GM12865 (cell line): Measurements from ENCODE around the gene GPLD1.

Source experiments
- DNase-seq: peaks from one replicate; pipeline ENCODE4 v3.0.0; 2010; ENCODE audit warnings: low read depth
- H3K4me3 ChIP-seq: 2 replicates; pipeline ENCODE4 v1.5.1; 2011; ENCODE audit warnings: mild to moderate bottlenecking, low read depth, low read length, control low read depth
- TF ChIP-seq, protein P1 (sequence below): IDR thresholded peaks from 2 replicates; pipeline ENCODE4 v1.5.1; 2011; ENCODE audit warnings: low read length, control low read depth, low read depth, inconsistent platforms; ENCODE audit not compliant: insufficient read depth; ENCODE audit errors: missing control alignments

GPLD1 gene

DNA sequence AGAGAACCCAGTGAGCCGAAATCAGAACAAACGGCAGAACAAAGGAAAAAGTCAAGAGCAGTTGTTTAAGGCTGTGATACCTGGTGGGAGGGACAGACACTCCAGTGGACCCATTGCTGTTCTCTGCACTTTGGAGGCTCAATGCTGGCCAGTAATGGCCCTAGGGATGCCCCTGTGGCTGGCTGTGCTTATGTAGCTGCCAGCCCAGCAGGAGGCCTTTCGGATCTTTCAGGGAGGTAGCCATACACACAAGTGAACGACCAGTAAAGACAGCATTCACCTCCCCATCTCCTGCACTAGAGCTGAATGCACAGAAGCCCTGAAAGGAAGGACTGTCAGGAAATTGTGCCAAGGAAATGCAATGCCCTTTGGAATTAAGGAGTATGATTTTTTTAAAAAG lies 34.3 kb downstream of the GPLD1 start:
- TF ChIP-seq, protein P1, sequence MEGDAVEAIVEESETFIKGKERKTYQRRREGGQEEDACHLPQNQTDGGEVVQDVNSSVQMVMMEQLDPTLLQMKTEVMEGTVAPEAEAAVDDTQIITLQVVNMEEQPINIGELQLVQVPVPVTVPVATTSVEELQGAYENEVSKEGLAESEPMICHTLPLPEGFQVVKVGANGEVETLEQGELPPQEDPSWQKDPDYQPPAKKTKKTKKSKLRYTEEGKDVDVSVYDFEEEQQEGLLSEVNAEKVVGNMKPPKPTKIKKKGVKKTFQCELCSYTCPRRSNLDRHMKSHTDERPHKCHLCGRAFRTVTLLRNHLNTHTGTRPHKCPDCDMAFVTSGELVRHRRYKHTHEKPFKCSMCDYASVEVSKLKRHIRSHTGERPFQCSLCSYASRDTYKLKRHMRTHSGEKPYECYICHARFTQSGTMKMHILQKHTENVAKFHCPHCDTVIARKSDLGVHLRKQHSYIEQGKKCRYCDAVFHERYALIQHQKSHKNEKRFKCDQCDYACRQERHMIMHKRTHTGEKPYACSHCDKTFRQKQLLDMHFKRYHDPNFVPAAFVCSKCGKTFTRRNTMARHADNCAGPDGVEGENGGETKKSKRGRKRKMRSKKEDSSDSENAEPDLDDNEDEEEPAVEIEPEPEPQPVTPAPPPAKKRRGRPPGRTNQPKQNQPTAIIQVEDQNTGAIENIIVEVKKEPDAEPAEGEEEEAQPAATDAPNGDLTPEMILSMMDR: no peak
- no peak overlapping the region for H3K4me3 ChIP-seq
- DNase-seq: no peak

DNA sequence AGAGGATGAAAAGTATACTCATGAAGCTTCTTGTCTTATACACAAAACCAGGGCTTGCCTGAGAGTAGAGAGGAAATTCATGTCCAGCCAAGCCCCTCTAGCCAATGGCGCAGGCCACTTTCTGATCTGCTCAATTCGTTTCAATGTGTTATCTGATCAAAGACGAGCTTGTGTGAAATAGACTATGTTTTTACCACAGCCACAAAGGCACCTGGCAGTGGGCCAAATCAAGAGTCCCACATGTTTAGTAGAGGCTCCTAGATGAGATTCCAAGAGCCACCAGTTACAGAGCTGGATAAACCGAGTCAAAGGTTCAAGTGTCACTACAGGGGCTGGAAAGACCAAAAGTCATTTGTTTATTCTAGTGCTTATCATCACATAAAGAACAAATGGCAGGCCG lies 34.9 kb downstream of the GPLD1 start:
- no peak overlapping the region for H3K4me3 ChIP-seq
- DNase-seq: no peak
- TF ChIP-seq, protein P1: no peak

DNA sequence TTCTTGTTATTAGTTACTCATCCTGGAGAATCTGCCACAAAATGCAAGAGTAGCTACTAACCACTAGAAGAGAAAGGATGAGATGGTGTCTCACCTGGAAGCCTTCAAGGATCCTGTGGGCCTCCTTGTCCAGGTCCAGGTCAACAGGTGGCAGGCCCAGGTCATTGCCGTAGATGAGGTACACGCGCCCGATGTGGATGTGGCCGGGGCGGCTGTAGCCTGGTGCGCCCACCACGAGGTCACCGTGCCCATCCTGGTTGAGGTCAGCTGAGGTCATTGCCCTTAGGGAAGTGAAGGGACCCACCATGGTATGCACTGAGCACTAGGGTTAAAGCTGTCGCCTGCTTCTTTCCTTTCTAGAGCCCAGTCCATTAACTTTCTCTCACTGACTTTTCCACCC lies 35.5 kb downstream of the GPLD1 start:
- H3K4me3 ChIP-seq: no peak overlapping the region
- no peak for DNase-seq
- TF ChIP-seq, protein P1: no peak

DNA sequence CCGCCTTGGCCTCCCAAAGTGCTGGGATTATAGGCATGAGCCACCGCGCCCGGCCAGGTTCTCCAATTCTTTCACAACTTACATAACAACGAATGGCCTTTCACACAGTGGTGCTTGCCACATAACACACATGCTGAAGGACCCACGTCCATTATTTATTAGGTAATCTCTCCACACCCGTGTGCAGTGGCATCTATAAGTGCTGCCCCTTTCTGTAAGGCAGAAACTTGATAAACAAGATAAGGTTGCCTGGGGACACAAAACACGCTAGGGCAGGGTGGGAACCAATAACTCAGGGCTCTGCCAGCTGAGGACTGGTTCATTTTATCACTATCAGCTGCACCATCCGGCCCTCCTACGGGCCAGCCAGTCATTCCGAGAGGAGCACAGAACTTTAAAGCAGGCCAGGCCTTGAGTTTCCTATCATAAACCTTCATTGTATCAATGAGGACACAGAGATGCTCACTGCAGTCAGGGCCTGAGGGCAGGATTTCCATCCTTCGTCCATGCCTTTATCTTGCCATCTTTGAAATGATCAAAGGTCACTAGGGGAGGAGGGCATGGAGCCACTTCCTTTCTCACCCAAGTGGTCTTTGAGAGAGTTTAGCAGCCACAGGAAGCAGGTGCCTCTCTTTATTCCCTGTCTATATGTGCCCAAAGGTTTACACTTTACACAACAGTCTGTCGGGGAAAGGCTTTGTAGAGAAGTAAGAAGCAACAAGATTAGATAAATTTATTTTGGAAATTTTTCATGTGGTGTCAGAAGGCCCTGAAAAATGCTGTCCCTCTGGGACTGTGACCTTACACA lies 37.6 kb downstream of the GPLD1 start:
- no peak overlapping the region for H3K4me3 ChIP-seq
- DNase-seq: no peak
- TF ChIP-seq, protein P1: no peak

DNA sequence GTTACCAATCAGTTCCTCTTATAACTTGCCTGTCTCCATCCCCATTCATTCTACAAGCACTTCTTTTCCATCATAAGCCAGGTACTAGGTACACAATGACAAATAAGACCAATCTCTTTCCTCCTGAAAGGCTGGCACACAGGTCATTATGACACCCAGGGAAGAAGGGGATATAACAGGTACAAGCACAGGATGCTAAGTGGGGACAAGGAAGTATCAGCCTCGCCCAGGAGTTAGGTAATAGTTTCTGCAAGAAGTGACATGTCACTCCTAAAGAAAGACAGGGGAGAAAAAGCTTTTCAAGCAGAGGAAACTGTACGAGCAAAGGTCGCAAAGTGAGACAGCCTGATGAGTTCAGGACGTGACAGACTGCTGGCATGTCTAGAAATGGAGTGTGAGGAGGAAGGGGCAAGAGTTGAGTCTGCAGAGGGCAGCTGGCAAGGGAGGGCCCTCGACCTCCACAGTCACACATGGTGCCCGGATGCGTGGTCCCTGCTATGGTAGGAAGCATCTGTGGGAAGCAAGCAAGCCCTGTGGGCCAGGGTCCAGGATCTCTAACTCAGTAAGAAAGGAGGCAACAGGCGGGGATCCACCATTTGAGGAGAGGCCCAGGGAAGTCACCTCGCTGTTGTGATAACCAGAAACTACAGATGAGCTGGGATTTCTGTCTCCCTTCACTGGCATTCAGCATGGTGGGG lies 40.4 kb downstream of the GPLD1 start:
- no peak overlapping the region for H3K4me3 ChIP-seq
- TF ChIP-seq, protein P1: no peak

DNA sequence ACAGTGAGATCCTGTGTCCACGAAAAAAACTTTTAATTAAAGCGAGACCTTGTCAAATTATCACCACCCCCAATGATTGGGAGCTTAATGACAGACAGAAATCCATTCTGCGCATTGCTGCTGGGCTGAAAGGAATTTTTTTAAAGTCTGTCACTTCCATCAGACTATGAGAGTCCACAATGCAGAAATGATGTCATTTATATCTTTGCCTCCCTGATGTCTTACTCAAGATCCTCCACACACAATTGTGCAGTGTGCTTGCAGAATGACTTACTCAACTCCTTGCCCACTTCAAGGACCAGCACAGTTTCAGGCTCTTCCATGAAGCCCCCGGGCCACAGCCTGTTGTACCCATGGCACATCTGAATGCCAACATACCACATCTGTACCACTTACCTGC lies 41.0 kb downstream of the GPLD1 start:
- no peak for DNase-seq
- H3K4me3 ChIP-seq: no peak overlapping the region
- TF ChIP-seq, protein P1: no peak

More for the DNA sequence above, 40.4 kb downstream of the GPLD1 start:
- DNase-seq: no peak
